Fibroblast of peridontal ligament (primary cell): ENCODE results near the gene SFT2D3.

Source experiments
- DNase-seq: peaks from one replicate; pipeline ENCODE4 v3.0.0-alpha.2; 2010; ENCODE audit errors: extremely low read depth

The SFT2D3 gene, protein sequence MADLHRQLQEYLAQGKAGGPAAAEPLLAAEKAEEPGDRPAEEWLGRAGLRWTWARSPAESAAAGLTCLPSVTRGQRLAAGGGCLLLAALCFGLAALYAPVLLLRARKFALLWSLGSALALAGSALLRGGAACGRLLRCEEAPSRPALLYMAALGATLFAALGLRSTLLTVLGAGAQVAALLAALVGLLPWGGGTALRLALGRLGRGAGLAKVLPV

DNA sequence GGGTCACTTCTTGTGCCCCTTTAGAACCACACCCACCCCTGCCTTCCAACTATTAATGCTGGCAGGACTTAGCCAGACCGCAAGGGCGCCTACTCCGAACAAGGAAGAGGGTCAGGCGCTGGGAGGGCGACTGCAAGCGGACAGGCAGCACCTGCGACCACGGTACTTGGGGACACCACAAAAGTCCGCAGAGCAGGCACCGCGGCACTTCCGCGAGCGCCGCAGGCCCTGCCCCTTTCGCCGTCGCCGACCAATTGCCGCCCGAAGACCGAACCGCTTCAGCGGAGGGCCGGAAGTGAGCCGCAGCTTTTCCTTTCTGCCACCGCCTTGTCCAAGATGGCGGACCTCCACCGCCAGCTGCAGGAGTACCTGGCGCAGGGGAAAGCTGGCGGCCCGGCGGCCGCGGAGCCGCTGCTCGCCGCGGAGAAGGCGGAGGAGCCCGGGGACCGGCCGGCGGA lies at the start of gene SFT2D3:
Gene SFT2D3 (plus strand): TSS at position 305 of the 458 bp plus-strand sequence. CDS start 32 bp downstream, at position 337.
- DNase-seq = peak; percentile 86

DNA sequence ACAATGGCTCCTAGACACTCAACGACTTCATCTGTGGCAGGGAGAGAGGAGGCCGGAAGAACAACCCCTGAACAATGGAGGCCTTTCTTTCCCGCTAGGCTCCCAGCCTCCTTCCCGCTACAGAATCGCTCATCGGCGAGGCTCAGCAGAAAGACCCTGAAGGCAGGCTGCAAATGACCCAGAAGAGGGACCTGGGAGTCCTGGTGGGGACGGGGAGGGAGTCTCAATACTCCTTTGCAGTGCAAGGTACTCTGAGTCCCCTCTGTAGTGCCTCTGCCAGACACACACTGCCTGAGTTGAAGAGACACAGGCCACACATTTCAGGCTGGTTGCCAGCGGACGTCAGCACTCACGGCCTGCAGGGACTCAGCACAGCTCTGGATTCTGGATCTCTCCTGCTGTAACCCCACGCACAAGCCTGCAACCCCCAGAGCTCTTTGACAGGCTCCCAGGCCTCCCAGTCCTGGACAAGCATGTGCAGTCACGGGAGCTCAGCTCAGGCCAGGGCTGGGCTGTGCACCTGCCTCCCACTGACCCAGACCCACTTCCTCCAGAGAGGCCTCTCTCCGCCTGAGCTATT lies 49.2 kb upstream of the SFT2D3 start:
- DNase-seq = no peak

DNA sequence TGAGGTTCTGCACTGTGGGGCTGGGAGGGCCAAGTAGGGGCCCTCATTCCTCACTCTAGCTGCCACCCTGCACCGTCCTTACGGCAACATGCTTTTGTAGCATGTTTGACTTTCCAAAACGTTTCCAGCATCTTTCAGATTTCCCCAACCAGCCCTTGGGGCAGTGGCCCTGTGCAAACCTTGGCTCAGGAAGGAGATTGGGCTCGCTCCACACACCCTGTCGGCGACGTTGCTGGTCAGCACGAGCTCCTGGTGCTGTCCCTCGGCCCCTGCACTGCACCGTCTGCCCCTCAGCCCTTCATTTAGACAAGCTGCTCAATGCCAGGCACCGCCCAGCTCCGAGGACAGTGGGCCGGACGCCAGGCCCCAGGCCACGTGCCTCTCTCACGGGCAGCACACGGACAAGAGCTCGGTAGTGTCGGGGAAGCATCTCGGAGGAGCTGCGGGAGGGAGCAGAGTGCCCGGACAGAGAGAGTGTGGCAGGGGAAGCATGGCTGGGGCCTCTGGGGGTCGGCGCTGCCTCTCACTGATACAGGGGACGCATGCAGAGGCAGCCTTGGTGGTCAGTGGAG lies 48.4 kb upstream of the SFT2D3 start:
- DNase-seq = no peak

DNA sequence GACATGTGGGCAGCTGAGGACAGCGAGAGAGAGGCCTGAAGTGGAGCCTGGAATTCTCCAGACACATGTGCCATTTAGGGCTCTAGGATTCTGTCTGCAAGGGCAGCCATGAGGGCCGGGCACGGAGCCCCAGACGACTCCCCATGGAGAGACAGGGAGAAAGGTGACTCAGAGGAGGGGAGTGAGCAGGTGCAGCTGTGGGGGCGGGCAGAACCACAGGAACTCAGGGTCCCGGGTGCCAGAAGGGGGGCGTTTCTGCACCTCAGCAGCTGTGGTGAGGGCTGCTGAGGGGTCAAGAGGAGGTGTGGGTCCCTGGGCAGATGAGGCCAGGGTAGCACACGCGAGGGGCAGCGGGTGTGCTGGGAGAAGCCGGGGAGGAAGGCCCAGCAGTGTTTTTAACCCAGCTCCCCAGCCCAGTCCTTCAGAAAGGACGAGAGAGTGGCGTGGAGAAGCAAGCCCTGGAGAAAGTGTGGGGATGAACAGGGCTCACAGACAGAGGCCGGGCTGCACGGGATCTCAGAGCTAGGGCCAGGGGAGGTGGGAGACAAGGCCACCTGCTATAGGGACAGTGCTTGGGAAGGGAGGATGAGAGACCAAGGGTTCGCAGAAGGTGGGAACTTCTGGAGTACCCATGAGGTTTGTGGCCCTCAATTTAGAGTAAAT lies 47.7 kb upstream of the SFT2D3 start:
- DNase-seq = no peak

DNA sequence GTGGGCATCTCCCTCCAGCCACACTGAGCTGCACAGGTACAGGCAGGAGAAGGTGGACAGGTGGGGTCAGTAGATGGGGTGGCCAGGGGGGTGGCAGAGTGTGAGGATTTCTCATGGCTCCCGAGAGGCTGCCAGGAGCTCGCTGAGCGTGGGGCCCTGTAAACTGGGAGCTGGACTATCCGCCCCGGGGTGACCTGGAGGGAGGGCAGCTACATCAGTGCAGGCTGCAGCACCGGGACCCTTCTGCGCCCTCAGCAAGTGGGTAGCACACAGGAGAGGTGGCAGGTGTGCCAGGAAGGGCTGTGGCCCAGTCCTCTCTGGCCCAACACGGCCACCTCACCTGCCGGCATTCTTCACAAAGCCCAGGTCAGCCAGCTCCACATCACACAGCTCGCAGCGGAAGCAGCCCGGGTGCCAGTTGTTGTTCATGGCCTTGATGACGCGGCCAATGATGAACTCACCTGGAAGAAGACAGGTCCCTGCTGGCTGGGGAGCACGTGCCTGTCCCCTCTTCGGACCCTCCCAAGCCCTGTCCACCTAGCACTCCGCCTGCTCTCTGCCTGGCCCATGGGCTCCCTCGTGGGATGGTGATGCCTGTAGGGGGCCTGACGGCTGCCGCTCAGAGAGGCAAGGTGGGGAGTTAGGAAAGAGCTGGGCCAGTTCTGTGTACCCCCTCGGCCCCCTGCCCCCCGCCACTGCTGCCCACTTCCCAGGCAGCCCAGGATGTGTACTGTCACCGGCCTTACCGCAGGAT lies 47.0 kb upstream of the SFT2D3 start:
- DNase-seq = no peak

DNA sequence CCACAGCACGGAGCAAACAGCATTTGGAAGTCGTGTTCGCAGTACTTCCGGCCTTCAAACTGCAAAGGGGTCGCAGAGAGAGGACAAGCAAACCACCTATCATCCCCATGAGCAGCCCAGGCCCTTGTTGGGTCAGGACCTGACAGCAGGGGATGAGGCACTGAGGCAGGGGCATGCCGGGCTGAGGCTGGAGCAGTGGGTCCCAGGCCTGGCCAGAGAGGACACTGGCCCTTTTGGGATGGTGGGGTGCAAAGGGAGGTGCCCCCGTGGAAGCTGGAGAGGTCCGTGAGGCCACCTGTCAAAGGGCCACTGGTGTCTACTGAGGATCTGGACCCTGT lies 46.5 kb upstream of the SFT2D3 start:
- DNase-seq = no peak

DNA sequence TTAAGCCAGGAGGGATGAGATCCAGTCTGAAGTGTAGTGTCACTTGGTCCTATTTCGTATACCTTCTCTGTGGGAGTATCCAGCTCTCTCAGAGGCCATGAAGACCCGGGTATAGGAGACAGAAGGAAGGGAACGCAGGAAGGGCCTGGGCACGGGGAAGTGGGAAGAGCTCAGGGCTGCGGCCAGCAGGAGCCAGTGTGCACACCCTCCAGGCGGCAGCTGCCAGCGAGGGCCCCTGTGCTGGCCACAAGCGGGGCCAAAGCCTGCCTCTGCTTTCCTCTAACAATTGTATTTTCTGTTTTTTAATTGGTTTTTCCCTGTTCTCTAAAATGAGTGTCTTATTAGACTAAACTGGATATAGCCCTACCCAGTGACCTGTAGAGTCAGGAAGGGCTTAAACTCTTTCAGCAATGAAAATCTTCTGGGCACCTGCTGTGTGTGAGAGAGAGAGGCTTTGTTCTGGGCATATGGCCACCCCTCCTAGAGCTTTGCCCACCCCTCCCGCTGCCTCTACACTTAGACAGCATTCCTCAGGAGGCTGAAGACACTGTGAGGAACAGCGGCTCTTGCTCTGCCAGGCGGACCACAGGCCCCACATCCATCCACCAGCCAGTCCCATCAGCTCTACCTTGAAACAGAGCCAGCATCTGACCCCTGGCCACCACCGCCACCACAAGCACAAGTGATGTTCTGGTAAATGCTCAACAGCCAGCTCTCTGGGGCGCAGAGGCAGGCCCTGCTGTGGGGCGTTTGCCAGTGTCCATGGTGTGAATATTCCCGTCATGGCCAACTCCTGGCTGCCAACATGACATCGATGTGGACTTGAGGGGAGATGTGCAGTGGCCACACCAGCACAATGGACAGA lies 45.9 kb upstream of the SFT2D3 start:
- no peak for DNase-seq

DNA sequence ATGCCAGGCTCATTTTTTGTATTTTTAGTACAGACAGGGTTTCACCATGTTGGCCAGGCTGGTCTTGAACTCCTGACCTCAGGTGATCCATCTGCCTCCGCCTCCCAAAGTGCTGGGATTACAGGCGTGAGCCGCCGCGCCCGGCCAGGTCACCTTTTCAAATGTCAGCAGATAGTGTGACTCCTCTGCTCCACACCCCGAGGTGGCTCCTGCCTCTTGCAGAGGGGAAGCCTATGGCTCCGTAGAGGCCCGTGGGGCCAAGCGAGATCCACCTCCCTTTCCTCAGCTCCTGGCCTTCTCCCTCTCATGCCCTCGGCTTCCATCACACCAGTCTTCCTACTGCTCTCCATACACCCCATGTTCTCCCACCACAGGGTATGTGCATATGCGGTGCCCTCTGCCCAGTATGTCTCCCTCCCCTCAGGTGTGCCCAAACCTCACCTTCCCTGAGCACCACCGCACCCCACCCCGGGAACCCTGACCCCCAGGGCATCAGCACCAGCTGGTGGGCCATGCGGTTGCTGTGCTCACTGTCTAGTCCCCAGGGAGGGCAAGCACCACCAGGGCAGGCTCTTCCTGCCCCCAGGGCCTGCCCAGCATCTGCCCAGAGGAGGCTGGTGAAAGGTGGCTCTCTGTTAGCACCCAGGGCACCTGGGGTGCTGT lies 44.6 kb upstream of the SFT2D3 start:
- DNase-seq = no peak

DNA sequence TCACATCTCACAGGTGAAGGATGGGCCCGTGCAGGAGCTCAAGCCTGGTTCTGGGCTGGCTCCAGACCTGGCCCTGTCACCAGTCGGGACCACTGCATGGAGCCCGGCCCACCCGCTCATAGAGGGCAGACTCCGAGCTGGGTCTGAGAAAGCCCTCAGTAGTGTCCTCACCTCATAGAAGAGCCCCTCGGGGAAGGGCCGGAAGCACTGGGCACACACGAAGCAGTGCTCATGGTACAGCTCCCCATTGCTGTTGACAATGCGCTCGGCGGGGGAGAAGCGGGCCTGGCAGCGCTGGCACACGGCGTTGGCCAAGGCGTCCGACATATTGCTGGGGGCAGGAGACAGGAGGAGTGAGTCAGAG lies 44.1 kb upstream of the SFT2D3 start:
- DNase-seq = no peak

DNA sequence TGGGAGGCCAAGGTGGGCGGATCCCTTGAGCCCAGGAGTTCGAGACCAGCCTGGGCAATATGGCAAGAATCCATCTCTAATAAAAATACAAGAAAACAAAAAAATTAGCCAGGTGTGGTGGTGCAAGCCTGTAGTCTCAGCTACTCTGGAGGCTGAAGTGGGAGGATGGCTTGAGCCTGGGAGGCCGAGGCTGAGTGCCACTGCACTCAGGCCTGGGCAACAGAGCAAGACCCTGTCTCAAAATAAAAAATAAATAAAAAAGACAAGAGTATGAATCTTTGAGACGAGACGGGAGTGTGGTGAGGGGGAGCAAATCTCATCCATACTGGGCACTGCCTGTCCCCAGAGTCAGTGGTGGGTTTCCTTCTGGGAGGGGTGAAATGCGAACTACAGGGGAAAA lies 43.2 kb upstream of the SFT2D3 start:
- DNase-seq = no peak

DNA sequence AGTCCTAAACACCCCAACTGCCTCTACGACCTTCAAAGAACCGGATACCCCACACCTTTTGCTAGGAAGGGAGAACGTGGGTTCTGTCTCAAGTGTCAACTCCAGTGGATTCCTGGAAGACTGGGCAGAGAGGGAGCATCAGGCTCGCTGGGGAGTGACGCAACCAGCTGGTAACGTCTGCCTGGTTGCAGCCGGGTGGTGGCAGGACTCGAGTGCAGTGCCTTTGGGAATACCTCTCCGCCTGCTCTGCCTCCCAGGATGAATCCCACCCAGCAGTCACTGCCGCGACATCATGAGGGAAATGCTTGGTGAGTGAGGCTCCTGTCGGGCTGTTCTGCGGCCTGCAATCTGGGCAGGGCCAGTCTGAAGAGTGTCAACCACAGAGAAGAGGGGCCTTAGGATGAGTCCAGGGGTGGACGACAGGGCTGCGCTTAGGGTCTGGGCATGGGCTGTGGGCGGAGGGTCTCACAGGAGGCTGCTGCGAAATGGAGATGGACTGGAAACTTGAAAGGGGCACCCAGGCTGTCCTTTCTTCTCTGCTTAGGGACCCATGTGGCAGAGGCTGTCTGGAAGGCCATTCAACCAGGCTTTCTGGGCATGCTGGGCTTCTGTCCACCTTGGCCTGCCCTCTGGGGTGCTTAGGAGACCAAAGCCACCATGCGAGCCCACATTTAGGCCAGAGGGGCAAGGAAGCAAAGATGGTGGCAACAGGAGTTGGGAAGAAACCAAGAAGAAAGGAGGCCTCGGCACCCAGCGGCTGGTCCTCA lies 42.5 kb upstream of the SFT2D3 start:
- no peak for DNase-seq

DNA sequence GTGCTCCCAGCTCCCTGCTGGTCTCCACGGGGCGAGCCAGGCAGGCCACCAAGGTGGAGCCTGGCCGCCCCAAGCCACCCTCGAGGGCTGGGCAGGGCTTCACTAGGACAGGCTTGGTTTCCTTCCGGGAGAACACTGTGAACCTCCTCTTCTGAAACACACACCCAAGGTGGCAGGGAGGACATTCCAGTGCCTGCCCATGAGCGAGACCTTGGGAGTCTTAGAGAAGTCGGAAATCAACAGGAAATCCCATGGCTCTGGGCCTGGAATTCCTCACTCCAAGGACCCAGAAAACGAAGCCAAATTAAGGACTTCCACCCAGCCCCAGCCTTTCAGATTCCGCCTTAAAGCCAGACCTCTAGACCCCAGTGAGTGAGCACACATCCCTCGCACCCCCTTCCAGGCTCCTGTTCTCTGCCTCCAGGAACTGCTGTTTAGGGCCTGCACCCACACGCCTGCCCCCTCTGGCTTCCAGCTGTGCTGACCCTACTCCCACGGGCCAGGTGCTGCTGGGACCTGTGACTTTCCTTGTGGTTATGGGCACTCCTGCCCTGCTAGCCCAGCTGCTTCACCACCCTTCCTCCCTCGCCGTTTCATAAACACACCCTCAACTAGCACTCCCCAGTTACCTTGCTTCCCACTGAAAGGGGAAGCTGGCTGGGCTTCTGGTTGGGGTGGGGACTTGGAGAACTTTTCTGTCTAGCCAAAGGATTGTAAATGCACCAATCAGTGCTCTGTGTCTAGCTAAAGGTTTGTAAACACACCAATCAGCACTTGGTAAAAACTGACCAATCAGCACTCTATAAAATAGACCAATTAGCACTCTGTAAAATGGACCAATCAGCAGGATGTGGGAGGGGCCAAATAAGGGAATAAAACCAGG lies 41.6 kb upstream of the SFT2D3 start:
- DNase-seq = no peak

DNA sequence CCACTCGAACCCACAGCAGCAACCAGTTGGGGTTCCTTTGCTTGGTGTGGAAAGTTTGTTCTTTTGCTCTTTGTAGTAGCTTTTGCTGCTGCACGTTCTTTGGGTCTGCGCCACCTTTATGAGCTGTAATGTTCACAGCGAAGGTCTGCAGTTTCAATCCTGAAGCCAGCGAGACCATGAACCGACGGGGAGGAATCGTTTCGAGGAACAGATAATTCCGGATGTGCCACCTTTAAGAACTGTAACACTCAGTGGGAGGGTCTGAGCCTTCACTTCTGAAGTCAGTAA lies 41.1 kb upstream of the SFT2D3 start:
- no peak for DNase-seq

DNA sequence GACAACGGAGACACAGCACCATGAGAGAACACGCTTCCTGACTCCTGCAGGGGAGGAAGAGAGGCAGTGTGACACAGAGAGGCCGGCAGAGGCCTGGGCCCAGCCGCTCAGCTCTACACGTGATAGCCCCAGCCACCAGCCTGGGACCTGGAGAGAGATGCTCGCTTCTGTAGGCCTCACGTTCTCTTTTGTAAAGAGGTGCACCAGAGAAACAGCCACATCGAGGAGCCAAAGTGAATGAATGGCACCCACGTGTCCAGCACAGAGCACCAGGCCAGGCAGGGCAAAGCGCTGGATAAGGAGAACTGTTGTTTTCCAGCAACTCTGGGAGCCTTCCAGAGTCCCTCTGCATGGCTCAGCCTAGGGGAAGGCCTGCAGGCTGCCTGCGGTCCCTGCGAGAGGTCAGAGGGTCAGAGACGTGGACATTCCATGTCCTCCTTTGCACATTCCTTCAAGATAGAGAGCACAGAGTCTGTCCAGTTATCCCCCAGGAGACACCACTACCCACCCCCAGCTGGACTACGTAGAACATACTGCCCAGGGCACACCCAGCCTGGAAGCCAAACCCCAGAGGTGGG lies 40.1 kb upstream of the SFT2D3 start:
- DNase-seq = no peak

DNA sequence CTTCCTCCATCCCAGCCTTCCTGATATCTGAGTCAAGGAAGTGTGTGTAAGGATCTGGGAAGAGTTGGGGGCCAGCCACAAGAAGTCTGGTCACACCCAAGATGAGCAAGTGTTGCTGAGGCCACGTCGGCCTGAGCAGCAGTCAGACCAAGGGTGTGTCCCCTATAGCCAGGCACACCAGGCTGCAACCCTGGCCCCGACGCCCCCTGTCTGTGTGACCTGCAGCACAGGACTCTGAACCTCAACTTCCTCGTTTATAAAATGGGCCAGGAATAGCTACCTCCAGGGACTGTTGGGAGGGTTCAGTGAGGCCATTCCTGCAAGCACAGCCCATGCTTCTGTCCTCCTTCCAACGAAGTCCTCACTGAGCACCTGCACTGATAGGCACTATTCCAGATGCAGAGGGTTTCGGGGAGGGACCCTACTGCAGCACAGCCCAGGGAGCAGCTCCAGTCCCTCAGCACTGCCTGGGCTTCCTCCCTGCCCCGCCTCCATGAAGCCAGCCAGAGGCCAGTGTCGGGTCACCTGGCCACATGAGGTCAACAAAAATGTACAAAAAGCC lies 39.3 kb upstream of the SFT2D3 start:
- DNase-seq = peak; percentile 3

DNA sequence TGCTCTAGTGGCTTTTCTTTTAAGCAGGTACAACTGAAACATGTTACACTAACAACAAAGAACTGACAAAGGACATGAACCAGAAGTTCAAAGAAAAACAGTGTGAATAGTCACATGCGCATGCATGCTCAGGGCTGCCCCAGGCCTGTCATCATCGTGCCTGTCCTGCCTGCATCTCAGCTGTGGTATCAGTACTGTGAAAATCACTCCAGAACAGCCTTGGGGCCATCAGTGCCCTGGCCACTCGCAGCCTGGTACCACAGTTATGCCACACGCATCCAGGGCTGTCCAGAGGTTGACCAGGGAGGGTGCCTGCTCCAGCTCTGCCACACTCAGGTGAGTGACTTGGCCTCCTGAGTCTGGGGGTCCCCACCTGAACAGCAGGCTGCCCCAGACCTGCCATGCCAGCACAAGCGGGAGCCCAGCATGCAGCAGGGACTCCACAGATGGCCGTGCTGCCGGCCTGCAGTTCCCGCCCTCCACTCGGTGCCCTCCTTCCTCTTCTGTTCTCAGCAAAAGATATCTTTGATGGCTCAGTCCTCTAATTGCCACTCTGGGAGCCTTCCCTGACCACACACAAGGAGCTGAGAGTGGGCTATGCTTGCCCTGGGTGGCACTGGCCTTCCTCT lies 38.2 kb upstream of the SFT2D3 start:
- DNase-seq = no peak

DNA sequence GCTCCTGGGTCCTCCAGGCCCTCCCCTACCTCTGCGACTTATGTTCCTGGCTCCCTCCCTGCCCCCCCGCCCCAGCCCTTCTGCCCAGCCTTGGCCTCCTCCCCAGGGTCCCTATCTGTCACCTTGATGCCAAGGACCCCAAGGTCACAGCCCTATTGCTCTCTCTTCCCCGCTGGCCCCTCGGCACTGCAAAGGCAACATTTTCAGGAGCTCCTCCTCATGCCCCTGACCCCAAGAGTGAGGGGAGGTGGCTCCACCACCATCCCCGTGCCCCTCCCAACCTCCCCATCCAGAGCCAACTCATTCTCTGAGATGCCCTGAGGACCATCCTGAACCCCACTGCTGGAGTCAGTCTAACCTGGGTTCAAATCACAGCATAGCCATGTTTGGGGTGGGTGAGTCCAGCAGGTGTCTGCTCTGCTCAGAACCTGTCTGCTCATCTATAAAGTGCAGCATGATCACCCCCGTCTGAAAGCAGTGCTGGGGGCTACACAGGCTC lies 37.7 kb upstream of the SFT2D3 start:
- no peak for DNase-seq
